BLaER1 (cell line): ENCODE results near the gene ZNF268.

Experiments
- H3K27ac ChIP-seq: shearing (Covaris generic); formaldehyde crosslinking; 2 replicates; pipeline ENCODE4 v1.8.1; 2022
- H3K27me3 ChIP-seq: shearing (Covaris generic); formaldehyde crosslinking; 2 replicates; pipeline ENCODE4 v1.8.1; 2022
- H3K36me3 ChIP-seq: shearing (Covaris generic); formaldehyde crosslinking; 2 replicates; pipeline ENCODE4 v1.8.1; 2022
- H3K4me1 ChIP-seq: shearing (Covaris generic); formaldehyde crosslinking; 2 replicates; pipeline ENCODE4 v1.8.1; 2022
- H3K4me2 ChIP-seq: shearing (Covaris generic); formaldehyde crosslinking; 2 replicates; pipeline ENCODE4 v1.8.1; 2022
- H3K4me3 ChIP-seq: shearing (Covaris generic); formaldehyde crosslinking; 2 replicates; pipeline ENCODE4 v1.8.1; 2022
- H3K9ac ChIP-seq: shearing (Covaris generic); formaldehyde crosslinking; 2 replicates; pipeline ENCODE4 v1.8.1; 2022
- H3K9me3 ChIP-seq: shearing (Covaris generic); formaldehyde crosslinking; 2 replicates; pipeline ENCODE4 v1.8.1; 2022
- H4K20me1 ChIP-seq: shearing (Covaris generic); formaldehyde crosslinking; 2 replicates; pipeline ENCODE4 v1.8.1; 2022
- Cebpa-rat ChIP-seq: shearing (Covaris generic); IDR thresholded peaks from 2 replicates; pipeline ENCODE4 v1.8.1; 2022

Gene ZNF268

DNA sequence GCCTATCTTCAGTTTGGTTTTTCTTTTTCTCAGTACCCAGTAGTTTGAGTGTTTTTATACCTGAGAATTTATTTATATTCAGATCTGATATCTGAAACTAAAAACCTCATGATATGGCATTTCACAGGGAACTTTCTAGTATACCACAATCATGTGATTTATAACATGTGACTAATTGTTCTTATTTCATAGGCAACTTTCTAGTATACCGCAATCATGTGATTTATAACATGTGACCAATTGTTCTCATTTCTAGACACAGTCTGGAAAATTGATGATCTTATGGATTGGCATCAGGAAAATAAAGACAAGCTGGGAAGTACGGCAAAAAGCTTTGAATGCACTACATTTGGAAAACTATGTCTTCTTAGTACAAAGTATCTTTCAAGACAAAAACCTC, 20.6 kb downstream of the ZNF268 start:
- Histone ChIP-seq H4K20me1 (no peaks in the 10 kb centered on the region), H3K4me3 (peak overlapping the region; percentile 53), H3K4me1 (no peaks in the 10 kb centered on the region), H3K4me2 (no peak overlapping the region), H3K36me3 (peaks cover 66% of the 10 kb centered on the region), H3K27me3 (no peaks in the 10 kb centered on the region; the same call in 1 of the 2 replicates), H3K9me3 (peaks cover 81% of the 10 kb centered on the region), H3K9ac (no peak overlapping the region), H3K27ac (no peak overlapping the region)
- TF ChIP-seq Cebpa-rat: no peak

DNA sequence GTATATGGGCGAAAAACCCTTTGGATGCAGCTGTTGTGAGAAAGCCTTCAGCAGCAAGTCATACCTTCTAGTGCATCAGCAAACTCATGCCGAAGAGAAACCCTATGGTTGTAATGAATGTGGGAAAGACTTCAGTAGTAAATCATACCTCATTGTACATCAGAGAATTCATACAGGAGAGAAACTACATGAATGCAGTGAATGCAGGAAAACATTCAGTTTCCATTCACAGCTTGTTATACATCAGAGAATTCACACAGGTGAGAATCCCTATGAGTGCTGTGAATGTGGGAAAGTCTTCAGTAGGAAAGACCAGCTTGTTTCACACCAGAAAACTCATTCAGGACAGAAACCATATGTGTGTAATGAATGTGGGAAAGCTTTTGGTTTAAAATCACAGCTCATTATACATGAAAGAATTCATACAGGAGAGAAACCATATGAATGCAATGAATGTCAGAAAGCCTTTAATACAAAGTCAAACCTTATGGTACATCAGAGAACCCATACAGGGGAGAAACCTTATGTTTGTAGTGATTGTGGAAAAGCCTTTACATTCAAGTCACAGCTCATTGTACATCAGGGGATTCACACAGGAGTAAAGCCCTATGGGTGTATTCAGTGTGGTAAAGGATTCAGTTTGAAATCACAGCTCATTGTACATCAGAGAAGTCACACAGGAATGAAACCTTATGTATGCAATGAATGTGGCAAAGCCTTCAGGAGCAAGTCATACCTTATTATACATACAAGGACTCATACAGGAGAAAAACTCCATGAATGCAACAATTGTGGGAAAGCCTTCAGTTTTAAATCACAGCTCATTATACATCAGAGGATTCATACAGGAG, 21.4 kb downstream of the ZNF268 start:
- H3K9ac ChIP-seq: no peak overlapping the region
- H3K27ac ChIP-seq: no peak overlapping the region
- H3K36me3 ChIP-seq: peaks cover 74% of the 10 kb centered on the region
- H4K20me1 ChIP-seq: no peaks in the 10 kb centered on the region
- H3K9me3 ChIP-seq: peaks cover 87% of the 10 kb centered on the region
- peak overlapping the region; percentile 53 for H3K4me3 ChIP-seq
- TF ChIP-seq Cebpa-rat: no peak
- H3K4me1 ChIP-seq: no peaks in the 10 kb centered on the region
- H3K27me3 ChIP-seq: no peaks in the 10 kb centered on the region; the same call in 1 of the 2 replicates
- no peak overlapping the region for H3K4me2 ChIP-seq

DNA sequence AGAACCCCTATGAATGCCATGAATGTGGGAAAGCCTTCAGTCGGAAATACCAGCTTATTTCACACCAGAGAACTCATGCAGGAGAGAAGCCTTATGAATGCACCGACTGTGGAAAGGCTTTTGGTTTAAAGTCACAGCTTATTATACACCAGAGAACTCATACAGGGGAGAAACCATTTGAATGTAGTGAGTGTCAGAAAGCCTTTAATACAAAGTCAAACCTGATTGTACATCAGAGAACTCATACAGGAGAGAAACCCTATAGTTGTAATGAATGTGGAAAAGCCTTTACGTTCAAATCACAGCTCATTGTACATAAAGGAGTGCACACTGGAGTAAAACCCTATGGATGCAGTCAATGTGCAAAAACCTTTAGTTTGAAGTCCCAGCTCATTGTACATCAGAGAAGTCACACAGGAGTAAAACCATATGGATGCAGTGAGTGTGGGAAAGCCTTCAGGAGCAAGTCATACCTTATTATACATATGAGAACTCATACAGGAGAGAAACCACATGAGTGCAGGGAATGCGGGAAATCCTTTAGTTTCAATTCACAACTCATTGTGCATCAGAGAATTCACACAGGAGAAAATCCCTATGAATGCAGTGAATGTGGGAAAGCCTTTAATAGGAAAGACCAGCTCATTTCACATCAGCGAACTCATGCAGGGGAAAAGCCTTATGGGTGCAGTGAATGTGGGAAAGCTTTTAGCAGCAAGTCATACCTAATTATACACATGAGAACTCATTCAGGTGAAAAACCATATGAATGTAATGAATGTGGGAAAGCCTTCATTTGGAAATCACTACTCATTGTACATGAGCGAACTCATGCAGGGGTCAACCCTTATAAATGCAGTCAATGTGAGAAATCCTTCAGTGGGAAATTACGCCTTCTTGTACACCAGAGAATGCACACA, 22.3 kb downstream of the ZNF268 start:
- Histone ChIP-seq H3K9me3 (peaks cover 96% of the 10 kb centered on the region), H3K4me2 (no peak overlapping the region), H4K20me1 (no peaks in the 10 kb centered on the region), H3K4me1 (no peaks in the 10 kb centered on the region), H3K27me3 (no peaks in the 10 kb centered on the region; the same call in 1 of the 2 replicates), H3K27ac (no peak overlapping the region), H3K9ac (no peak overlapping the region), H3K36me3 (peaks cover 83% of the 10 kb centered on the region), H3K4me3 (peak overlapping the region; percentile 53)
- no peak for TF ChIP-seq Cebpa-rat

DNA sequence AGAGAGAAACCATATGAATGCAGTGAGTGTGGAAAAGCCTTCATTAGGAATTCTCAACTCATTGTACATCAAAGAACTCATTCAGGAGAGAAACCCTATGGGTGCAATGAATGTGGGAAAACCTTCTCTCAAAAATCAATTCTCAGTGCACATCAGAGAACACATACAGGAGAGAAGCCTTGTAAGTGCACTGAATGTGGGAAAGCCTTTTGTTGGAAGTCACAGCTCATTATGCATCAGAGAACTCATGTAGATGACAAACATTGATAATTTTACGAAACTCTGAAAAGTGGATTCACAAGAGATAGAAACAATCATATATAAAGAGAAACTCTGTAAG, 22.9 kb downstream of the ZNF268 start:
- no peaks in the 10 kb centered on the region; the same call in 1 of the 2 replicates for H3K27me3 ChIP-seq
- no peak overlapping the region for H3K27ac ChIP-seq
- H3K9me3 ChIP-seq: peaks cover 98% of the 10 kb centered on the region
- no peaks in the 10 kb centered on the region for H3K4me1 ChIP-seq
- H3K4me3 ChIP-seq: peak overlapping the region; percentile 53
- H3K36me3 ChIP-seq: peaks cover 88% of the 10 kb centered on the region
- no peak overlapping the region for H3K4me2 ChIP-seq
- no peak overlapping the region for H3K9ac ChIP-seq
- TF ChIP-seq Cebpa-rat: no peak
- no peaks in the 10 kb centered on the region for H4K20me1 ChIP-seq

DNA sequence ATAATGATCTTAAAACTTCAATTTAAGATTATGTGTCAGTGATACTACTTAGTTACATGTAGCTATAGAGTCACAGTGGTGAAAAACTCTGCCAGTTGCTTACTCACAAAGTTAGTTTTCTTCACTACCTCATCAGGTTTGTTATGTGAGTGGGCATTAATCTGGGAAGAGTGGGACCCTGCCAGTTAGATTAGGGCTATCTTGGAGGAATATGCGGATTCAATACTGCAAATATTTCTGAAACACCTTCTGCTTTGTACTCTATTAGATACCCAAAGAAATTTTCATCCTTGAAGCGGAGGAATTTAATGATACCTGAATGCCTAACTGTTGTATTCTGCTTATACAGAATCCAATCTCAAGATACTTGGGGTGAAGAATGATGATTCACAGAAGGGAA, 25.1 kb downstream of the ZNF268 start:
- Histone ChIP-seq H3K4me2 (no peak overlapping the region), H3K36me3 (peaks cover 91% of the 10 kb centered on the region), H3K9me3 (peaks cover 100% of the 10 kb centered on the region), H3K27me3 (no peaks in the 10 kb centered on the region; the same call in 1 of the 2 replicates), H3K4me3 (no peak overlapping the region), H3K9ac (no peak overlapping the region), H4K20me1 (no peaks in the 10 kb centered on the region), H3K27ac (no peak overlapping the region), H3K4me1 (no peaks in the 10 kb centered on the region)
- no peak for TF ChIP-seq Cebpa-rat

DNA sequence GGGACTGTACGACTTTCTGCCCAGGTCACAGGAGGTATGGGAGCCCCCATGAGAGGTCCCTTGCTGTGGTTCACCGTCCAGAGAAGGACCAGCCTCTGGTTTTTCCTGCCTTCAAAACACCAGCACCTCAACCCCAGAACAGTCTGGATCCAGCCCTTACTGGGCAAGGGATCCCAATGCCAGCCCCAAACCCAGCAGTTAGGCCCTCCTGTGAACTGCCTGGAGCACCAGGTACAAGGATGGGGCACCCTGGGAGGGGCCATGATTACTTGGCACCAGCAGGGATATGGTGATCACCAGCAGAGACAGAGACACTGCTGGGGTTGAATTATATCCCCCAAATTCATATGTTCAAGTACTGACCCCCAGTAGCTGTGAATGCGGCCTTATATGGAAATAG, 34.4 kb downstream of the ZNF268 start:
- no peak for TF ChIP-seq Cebpa-rat
- Histone ChIP-seq H3K4me2 (no peak overlapping the region), H3K4me3 (no peak overlapping the region), H3K27me3 (no peaks in the 10 kb centered on the region), H3K36me3 (peaks cover 6% of the 10 kb centered on the region; the same call in 1 of the 2 replicates), H4K20me1 (no peaks in the 10 kb centered on the region), H3K9ac (no peak overlapping the region), H3K4me1 (no peaks in the 10 kb centered on the region), H3K9me3 (peaks cover 99% of the 10 kb centered on the region), H3K27ac (no peak overlapping the region)

DNA sequence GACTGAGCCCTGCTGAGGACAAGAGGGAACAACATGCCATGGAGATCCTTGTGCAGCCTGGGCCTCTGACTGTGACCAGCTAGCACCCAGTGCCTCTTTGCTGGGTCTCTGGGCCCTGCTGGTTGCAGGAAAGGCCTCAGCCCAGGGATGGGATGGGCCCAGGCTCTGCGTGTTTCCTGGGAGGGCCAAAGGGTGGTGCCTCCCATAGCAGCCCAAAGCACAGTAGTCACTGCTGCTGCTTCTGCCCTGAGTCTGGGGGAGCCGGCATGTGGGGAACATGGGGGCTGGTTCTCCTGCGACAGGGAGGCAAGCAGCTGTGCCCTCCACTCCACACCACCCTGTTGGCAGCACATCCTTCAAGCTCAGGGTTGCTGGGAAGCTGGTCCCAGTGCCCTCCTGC, 35.9 kb downstream of the ZNF268 start:
- TF ChIP-seq Cebpa-rat: no peak
- H3K4me1 ChIP-seq: no peaks in the 10 kb centered on the region
- H3K4me2 ChIP-seq: no peak overlapping the region
- H3K27ac ChIP-seq: no peak overlapping the region
- H3K9ac ChIP-seq: no peak overlapping the region
- H3K9me3 ChIP-seq: peaks cover 99% of the 10 kb centered on the region
- no peak overlapping the region for H3K4me3 ChIP-seq
- H3K27me3 ChIP-seq: no peaks in the 10 kb centered on the region
- 0 out of 2 replicates have a peak, but pooled peaks cover 5% of the 10 kb centered on the region for H3K36me3 ChIP-seq
- no peaks in the 10 kb centered on the region for H4K20me1 ChIP-seq

DNA sequence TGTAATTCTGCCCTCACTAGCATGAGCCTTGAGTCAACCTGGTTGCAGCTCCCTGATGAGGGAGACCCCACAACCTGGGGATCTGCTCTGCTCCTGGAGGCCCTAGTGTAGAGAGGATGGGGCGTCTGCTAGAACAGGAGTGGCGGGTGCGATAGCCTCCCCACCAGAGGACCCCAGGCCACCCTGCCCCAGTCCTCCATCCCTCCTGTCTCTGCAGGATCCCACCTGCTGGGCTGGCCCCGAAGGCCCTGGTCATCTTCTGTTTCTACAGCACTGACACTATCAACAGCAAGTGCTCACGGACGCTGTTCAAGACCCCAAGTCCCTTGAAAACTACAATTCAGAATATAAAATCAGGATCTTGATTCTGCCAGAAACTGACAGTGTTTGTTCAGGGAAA, 39.2 kb downstream of the ZNF268 start:
- peaks cover 99% of the 10 kb centered on the region for H3K9me3 ChIP-seq
- no peak overlapping the region for H3K27ac ChIP-seq
- no peaks in the 10 kb centered on the region for H3K4me1 ChIP-seq
- no peaks in the 10 kb centered on the region for H3K27me3 ChIP-seq
- H3K36me3 ChIP-seq: no peaks in the 10 kb centered on the region
- TF ChIP-seq Cebpa-rat: no peak
- no peaks in the 10 kb centered on the region for H4K20me1 ChIP-seq
- no peak overlapping the region for H3K4me2 ChIP-seq
- no peak overlapping the region for H3K4me3 ChIP-seq
- H3K9ac ChIP-seq: no peak overlapping the region

DNA sequence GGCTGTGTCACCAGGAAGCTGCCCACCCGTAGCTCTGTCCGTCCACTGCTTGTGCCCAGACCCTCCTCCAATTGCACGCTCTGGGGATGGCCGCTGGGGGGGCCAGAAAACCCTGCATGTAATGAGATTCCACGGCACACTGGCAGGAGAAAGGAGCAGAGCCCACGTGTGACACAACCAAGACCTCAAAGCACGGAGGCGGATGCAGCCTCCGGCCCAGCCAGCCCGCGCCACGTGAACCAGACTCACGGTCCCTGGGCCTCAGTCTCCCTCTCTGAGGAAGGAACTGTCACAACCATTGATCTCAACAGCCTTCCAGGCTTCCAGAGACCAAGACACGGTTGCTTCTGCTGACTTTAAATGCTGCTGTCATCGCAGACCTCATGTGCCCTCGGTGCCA, 39.9 kb downstream of the ZNF268 start:
- H3K9me3 ChIP-seq: peaks cover 99% of the 10 kb centered on the region
- H3K4me1 ChIP-seq: no peaks in the 10 kb centered on the region
- no peaks in the 10 kb centered on the region for H3K36me3 ChIP-seq
- H3K4me3 ChIP-seq: no peak overlapping the region
- no peak for TF ChIP-seq Cebpa-rat
- H4K20me1 ChIP-seq: no peaks in the 10 kb centered on the region
- no peak overlapping the region for H3K27ac ChIP-seq
- H3K4me2 ChIP-seq: no peak overlapping the region
- no peaks in the 10 kb centered on the region for H3K27me3 ChIP-seq
- H3K9ac ChIP-seq: no peak overlapping the region

DNA sequence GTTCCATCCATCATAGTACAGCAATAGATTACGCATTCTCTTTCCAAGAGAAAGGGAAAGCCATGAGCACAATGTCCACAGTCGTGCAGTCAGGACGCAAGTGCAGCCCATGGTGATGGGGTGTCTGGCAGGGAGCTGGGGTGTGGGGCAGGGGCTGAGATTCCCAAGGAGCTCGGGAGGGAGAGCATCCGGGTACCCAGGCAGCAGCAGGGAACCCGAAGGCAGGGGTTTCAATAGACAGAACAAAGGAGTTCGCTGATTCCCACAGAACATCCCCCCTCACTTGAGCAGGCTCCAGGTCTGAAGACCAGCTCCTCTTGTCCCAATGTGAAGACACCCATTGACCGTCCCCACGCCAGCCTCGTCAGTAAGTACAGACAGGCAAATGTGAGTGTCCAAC, 40.9 kb downstream of the ZNF268 start:
- TF ChIP-seq Cebpa-rat: no peak
- Histone ChIP-seq H3K27ac (no peak overlapping the region), H3K4me2 (no peak overlapping the region), H4K20me1 (no peaks in the 10 kb centered on the region), H3K4me3 (no peak overlapping the region), H3K4me1 (no peaks in the 10 kb centered on the region), H3K9ac (no peak overlapping the region), H3K27me3 (no peaks in the 10 kb centered on the region), H3K9me3 (peaks cover 99% of the 10 kb centered on the region), H3K36me3 (no peaks in the 10 kb centered on the region)
